Gastroesophageal sphincter (tissue), 4 donors: ENCODE data around the gene HOXB6. TPM values are rescaled to one million over a fixed set of nuclear protein-coding genes. Genes with fewer than 3 reads are reported as not detected.

ENCODE experiments used
- ATAC-seq: fragments of 150-250 bp; one replicate; pipeline ENCODE4 v1.9.1; 2016; ENCODE audit warnings: mild to moderate bottlenecking, moderate library complexity
- H3K27ac ChIP-seq, 4 donors: fragments of 200-600 bp; sonication (generic) in 3 of 4; 1 replicate in 3 of 4; 2 replicates in 1 of 4; pipeline ENCODE4 v1.5.1; 2016 to 2019
- H3K27me3 ChIP-seq: fragments of 200-600 bp; sonication (generic); one replicate; pipeline ENCODE4 v1.5.1; 2019
- H3K36me3 ChIP-seq, 2 donors: fragments of 200-600 bp; sonication (generic); one replicate each; pipeline ENCODE4 v1.5.1; 2019; ENCODE audit warnings: control low read depth in 1 of 2
- H3K4me1 ChIP-seq, 3 donors: fragments of 200-600 bp; sonication (generic); 1 replicate in 2 of 3; 2 replicates in 1 of 3; pipeline ENCODE4 v1.5.1; 2016 to 2019; ENCODE audit warnings: control low read depth in 2 of 3
- H3K4me3 ChIP-seq, 2 donors: fragments of 200-600 bp; sonication (generic); one replicate each; pipeline ENCODE4 v1.5.1; 2019; ENCODE audit warnings: mild to moderate bottlenecking in 1 of 2, moderate library complexity in 1 of 2
- H3K9me3 ChIP-seq, 3 donors: fragments of 200-600 bp; sonication (generic); one replicate each; pipeline ENCODE4 v1.5.1; 2017 to 2019; ENCODE audit warnings: control low read depth in 2 of 3
- CTCF ChIP-seq, 4 experiments: fragments of 200-600 bp in 2 of 4; fragments of 450-650 bp in 2 of 4; sonication (generic) in 1 of 4; IDR thresholded peaks; one replicate each; pipeline ENCODE4 v1.5.1; 2017 to 2019; ENCODE audit warnings: antibody characterized with exemption in 4 of 4, mild to moderate bottlenecking in 2 of 4, moderate library complexity in 2 of 4
- EP300 ChIP-seq: sonication (generic); formaldehyde crosslinking; IDR thresholded peaks from one replicate; pipeline ENCODE4 v1.6.1; 2017; ENCODE audit warnings: antibody characterized with exemption, mild to moderate bottlenecking
- POLR2A ChIP-seq, 2 donors: fragments of 450-650 bp; IDR thresholded peaks; one replicate each; pipeline ENCODE4 v1.6.1; 2017; ENCODE audit warnings: antibody characterized with exemption in 2 of 2, mild to moderate bottlenecking in 2 of 2, moderate library complexity in 1 of 2
- POLR2AphosphoS5 ChIP-seq: sonication (generic); formaldehyde crosslinking; IDR thresholded peaks from one replicate; pipeline ENCODE4 v1.6.1; 2017; ENCODE audit warnings: antibody characterized with exemption
- WGBS, 2 donors: methylation state at CpG; one replicate each; pipeline ENCODE4 v1.1.5; 2018; ENCODE audit warnings: low coverage in 1 of 2; 5-methylcytosine and 5-hydroxymethylcytosine counted together
- total RNA-seq, 4 donors: library from RNA; depleted of rRNA; stranded (reverse); fragments of >200 nt; gene quantifications; one replicate each; pipeline ENCODE4 v1.1.0, GENCODE V29; 2016

HOXB6 gene
- total RNA-seq, 4 donors from 2014 or later = 4.9 to 40.1 (median 5.1) TPM

- peak overlapping the region in 2 of 4 donors; percentile 97 to 98 for H3K27ac ChIP-seq
- peaks cover 0 to 57% (median 0%) of the 10 kb centered on the region in 3 donors for H3K4me1 ChIP-seq
- 77 to 90% methylated on average over 1 to 4 of the region's 10 CpGs for WGBS, 2 donors
- H3K27me3 ChIP-seq = peaks cover 25% of the 10 kb centered on the region
- no peak for TF ChIP-seq POLR2A (IDR thresholded peaks at IDR 0.05)
- no peak for TF ChIP-seq POLR2AphosphoS5
- TF ChIP-seq EP300 = no peak
- no peak for TF ChIP-seq CTCF (IDR thresholded peaks at IDR 0.05)
- no peaks in the 10 kb centered on the region for H3K36me3 ChIP-seq
- peak overlapping the region in 1 of 2 donors; percentile 39 for H3K4me3 ChIP-seq
- ATAC-seq = no peak
- no peaks in the 10 kb centered on the region for H3K9me3 ChIP-seq
These were observed 15.5 kb downstream of the HOXB6 start for GRCh38 chr17:48589060-48589830.

GRCh38 chr17:48588528-48588927, 16.3 kb downstream of the HOXB6 start:
- Histone ChIP-seq H3K4me3 (peak overlapping the region in 1 of 2 donors; percentile 39), H3K36me3 (no peaks in the 10 kb centered on the region), H3K9me3 (no peaks in the 10 kb centered on the region), H3K27me3 (peaks cover 25% of the 10 kb centered on the region), H3K27ac (peak overlapping the region in 2 of 4 donors; percentile 97 to 98), H3K4me1 (peaks cover 0 to 59% (median 0%) of the 10 kb centered on the region in 3 donors)
- TF ChIP-seq POLR2AphosphoS5 (peak; percentile 39), EP300 (no peak)
- ATAC-seq = no peak
- 70 to 85% methylated on average over 2 of the region's 2 CpGs for WGBS, 2 donors

- TF ChIP-seq EP300 = no peak
- no peak for TF ChIP-seq POLR2AphosphoS5
- TF ChIP-seq CTCF (IDR thresholded peaks at IDR 0.05) = no peak
- TF ChIP-seq POLR2A (IDR thresholded peaks at IDR 0.05) = no peak
- 80% methylated on average over 1 of the region's 2 CpGs; no CpG with 5 or more reads in 1 of the 2 donors for WGBS, 2 donors
- Histone ChIP-seq H3K27me3 (peaks cover 25% of the 10 kb centered on the region), H3K36me3 (no peaks in the 10 kb centered on the region), H3K4me3 (peak overlapping the region in 1 of 2 donors; percentile 39), H3K9me3 (no peaks in the 10 kb centered on the region), H3K4me1 (peaks cover 0 to 59% (median under 1%) of the 10 kb centered on the region in 3 donors), H3K27ac (peak overlapping the region in 3 of 4 donors; percentile 42 to 98 (median 97))
- no peak for ATAC-seq
These were observed 16.7 kb downstream of the HOXB6 start for GRCh38 chr17:48588074-48588415.

- Histone ChIP-seq H3K36me3 (no peaks in the 10 kb centered on the region), H3K4me3 (peak overlapping the region in 1 of 2 donors; percentile 73), H3K27ac (peak overlapping the region in 3 of 4 donors; percentile 42 to 98 (median 97)), H3K4me1 (peaks cover 3 to 59% (median 5%) of the 10 kb centered on the region in 3 donors), H3K27me3 (peaks cover 19% of the 10 kb centered on the region), H3K9me3 (no peaks in the 10 kb centered on the region)
- no peak for ATAC-seq
- TF ChIP-seq POLR2AphosphoS5 (no peak), CTCF (IDR thresholded peaks at IDR 0.05) (no peak), EP300 (no peak), POLR2A (IDR thresholded peaks at IDR 0.05) (no peak)
- 24 to 62% methylated on average over 2 to 5 of the region's 5 CpGs for WGBS, 2 donors
These were observed 17.3 kb downstream of the HOXB6 start for GRCh38 chr17:48587276-48588073.
